Glutamatergic neuron (in vitro differentiated cells): ENCODE results near the gene AP2B1. TPM values are rescaled to one million over a fixed set of nuclear protein-coding genes. Genes with fewer than 3 reads are reported as not detected.

Experiments used
- DNase-seq: peaks from one replicate; pipeline ENCODE4 v3.0.0; 2022
- H3K27ac Mint-ChIP-seq: one replicate; pipeline ENCODE4 v1.8.0; 2020; ENCODE audit warnings: mild to moderate bottlenecking, mixed read lengths, inconsistent platforms; ENCODE audit not compliant: unreplicated experiment
- H3K27me3 Mint-ChIP-seq: one replicate; pipeline ENCODE4 v1.8.0; 2020; ENCODE audit warnings: mild to moderate bottlenecking, moderate library complexity, mixed read lengths, inconsistent platforms; ENCODE audit not compliant: unreplicated experiment
- H3K36me3 Mint-ChIP-seq: one replicate; pipeline ENCODE4 v1.8.0; 2020; ENCODE audit warnings: mild to moderate bottlenecking, mixed read lengths, inconsistent platforms; ENCODE audit not compliant: unreplicated experiment
- H3K4me1 Mint-ChIP-seq: one replicate; pipeline ENCODE4 v1.8.0; 2020; ENCODE audit warnings: mild to moderate bottlenecking, low read depth, mixed read lengths, inconsistent platforms; ENCODE audit not compliant: unreplicated experiment
- H3K4me3 Mint-ChIP-seq: one replicate; pipeline ENCODE4 v1.8.0; 2020; ENCODE audit warnings: mild to moderate bottlenecking, mixed read lengths, inconsistent platforms; ENCODE audit not compliant: unreplicated experiment
- H3K9me3 Mint-ChIP-seq: one replicate; pipeline ENCODE4 v1.8.0; 2020; ENCODE audit warnings: mild to moderate bottlenecking, moderate library complexity, mixed read lengths, inconsistent platforms; ENCODE audit not compliant: unreplicated experiment
- total RNA-seq: library from RNA; stranded (reverse); fragmentation: NEBNext Ultra II Directional; extraction: Animal tissue kit (Norgen Biotek cat#: 25700); gene quantifications from one replicate; pipeline ENCODE4 v1.2.1, GENCODE V29; 2021; ENCODE audit not compliant: unreplicated experiment
- TF ChIP-seq, protein P1 (sequence below): fragments of 200-600 bp; sonication (generic); IDR thresholded peaks from one replicate; pipeline ENCODE4 v1.5.0; 2021; ENCODE audit not compliant: partially characterized antibody, unreplicated experiment

The AP2B1 gene
- total RNA-seq, 1 donor from 2014 or later, result 316 TPM

DNA sequence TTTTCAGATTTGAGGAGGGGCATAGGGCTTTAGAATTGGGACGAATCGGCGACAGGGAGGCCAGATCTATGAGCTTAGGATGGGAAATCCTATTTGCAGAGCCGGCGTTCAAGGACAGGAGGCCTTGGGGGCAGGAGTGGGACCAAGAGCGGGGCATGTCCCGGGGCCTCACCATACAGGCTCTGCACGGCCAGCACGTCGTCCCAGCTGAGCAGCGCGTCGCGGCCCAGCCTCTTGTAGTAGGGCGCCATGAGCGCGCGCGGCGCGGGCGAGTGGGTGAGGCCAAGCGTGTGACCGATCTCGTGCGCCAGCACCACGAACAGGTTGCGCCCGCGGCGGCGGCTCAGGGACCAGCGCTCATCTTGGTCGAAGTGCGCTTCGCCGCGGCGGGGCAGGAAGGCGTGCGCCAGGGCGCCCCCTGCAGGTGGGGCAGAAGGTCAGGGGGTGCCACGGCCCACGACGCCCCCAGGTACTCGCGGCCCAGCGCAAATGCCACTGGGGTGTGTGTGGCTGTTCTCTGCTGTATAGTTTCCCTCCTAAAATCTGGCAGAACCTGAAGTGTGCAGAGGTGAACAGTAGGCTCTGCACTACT lies 182.9 kb downstream of the AP2B1 start:
- TF ChIP-seq, protein P1, sequence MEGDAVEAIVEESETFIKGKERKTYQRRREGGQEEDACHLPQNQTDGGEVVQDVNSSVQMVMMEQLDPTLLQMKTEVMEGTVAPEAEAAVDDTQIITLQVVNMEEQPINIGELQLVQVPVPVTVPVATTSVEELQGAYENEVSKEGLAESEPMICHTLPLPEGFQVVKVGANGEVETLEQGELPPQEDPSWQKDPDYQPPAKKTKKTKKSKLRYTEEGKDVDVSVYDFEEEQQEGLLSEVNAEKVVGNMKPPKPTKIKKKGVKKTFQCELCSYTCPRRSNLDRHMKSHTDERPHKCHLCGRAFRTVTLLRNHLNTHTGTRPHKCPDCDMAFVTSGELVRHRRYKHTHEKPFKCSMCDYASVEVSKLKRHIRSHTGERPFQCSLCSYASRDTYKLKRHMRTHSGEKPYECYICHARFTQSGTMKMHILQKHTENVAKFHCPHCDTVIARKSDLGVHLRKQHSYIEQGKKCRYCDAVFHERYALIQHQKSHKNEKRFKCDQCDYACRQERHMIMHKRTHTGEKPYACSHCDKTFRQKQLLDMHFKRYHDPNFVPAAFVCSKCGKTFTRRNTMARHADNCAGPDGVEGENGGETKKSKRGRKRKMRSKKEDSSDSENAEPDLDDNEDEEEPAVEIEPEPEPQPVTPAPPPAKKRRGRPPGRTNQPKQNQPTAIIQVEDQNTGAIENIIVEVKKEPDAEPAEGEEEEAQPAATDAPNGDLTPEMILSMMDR, result peak; percentile 46
- Mint-ChIP-seq H3K4me3 (no peak overlapping the region), H3K36me3 (no peaks in the 10 kb centered on the region), H3K27me3 (peaks cover 3% of the 10 kb centered on the region), H3K9me3 (peaks cover 2% of the 10 kb centered on the region), H3K27ac (no peak overlapping the region), H3K4me1 (peaks cover 14% of the 10 kb centered on the region)
- DNase-seq, result no peak

DNA sequence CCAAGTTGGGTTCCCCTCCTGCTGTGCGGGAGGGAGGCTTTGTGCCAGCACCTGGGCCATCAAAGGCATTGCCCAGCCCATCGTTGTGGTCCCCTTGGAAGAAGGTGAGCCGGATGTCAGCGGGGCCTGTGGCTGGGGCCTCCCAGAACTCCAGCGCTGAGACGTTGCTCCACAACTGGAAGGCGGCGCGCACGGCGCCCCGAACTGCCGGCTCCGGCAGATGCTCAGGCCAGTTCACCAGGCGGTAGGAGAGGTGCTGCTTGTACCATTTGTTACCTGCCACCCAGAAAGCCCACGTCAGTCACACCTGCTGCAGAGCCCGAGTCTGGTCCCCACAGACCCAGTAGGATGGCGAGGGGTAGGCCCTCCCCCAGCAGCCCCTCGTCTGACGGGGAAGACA lies 186.0 kb downstream of the AP2B1 start:
- Mint-ChIP-seq H3K27me3 (no peaks in the 10 kb centered on the region), H3K4me3 (no peak overlapping the region), H3K4me1 (peaks cover 14% of the 10 kb centered on the region), H3K27ac (no peak overlapping the region), H3K9me3 (peaks cover 1% of the 10 kb centered on the region), H3K36me3 (no peaks in the 10 kb centered on the region)
- TF ChIP-seq, protein P1, result no peak
- no peak for DNase-seq

DNA sequence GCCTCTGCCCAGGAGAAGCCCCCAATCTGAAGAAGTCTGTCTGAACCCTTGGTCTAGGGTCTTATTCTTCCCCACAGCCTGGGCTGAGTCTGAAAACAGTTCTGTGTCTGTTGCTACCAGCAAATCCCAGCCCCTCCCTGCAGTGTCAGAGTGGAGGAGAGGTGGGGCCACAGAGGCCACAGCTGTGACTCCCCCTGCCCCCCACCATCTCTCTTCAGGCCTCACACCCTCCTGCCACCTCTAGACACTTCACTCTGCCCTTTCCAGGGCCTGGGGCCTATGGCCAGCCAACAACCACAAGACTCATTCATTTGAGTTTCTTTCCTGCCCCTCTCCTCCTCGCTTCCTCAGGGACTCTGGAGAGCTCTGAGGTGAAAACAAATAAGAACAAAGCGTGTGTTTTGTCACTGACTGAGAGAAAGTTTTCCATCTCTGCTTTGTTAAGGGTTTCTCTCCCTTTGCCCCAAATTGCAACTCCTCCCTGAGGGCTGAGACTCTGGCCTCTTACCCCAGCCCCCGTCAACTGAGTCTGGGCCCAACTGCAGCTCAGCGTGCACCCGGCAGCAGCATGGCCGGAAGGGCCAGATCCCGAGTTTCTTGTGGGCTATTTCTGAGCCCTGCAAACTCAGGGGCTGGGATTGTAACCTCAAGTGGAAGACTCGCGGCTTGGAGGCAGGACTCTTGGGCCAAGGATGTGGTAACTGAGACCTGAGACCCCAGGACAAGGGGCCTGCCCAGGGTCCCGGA lies 186.7 kb downstream of the AP2B1 start:
- Mint-ChIP-seq H3K9me3 (peaks cover 1% of the 10 kb centered on the region), H3K27ac (no peak overlapping the region), H3K4me1 (peaks cover 14% of the 10 kb centered on the region), H3K36me3 (no peaks in the 10 kb centered on the region), H3K27me3 (no peaks in the 10 kb centered on the region), H3K4me3 (no peak overlapping the region)
- no peak for DNase-seq
- TF ChIP-seq, protein P1, result no peak

DNA sequence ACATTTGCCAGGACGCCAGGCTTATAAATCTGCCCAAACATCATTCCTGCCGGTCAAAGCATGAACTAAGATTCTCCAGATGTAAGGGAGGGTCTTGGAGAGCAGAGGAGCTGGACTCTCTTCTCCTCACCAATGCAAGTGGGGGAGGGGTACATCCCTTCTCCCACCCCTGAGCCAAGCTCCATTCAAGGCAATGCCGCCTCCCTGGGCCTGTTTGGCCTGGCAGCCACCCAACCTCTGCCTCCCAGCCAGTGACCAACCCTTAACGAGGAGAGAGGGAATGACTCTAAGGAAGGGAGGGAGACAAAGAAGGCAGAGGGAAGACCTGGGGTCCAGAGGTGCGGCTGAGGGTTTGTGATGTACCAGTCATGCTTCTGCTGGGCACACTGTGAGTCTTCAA lies 187.4 kb downstream of the AP2B1 start:
- DNase-seq, result no peak
- Mint-ChIP-seq H3K9me3 (peaks cover 1% of the 10 kb centered on the region), H3K4me1 (peaks cover 14% of the 10 kb centered on the region), H3K27me3 (no peaks in the 10 kb centered on the region), H3K4me3 (no peak overlapping the region), H3K27ac (no peak overlapping the region), H3K36me3 (no peaks in the 10 kb centered on the region)
- TF ChIP-seq, protein P1, result no peak

DNA sequence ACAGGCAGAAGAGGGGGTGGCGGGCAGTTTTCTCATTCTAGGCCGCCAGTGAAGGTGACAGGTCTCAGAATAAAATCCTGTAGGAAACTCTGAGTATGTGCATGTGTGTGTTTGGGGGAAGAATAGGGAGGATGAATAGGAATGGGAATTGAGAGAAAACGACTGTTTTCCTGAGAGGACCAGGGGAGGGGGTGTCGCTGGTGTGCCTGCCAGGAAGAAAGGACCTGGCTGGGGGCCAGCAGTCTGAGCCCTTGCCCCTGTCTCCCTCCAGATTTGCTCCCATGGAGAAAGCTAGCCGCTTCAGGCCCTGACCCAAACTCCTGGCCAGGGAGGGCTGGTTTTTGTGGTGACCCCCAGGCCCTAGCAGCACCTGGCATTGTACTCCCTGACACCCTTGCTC lies 187.9 kb downstream of the AP2B1 start:
- no peaks in the 10 kb centered on the region for H3K36me3 Mint-ChIP-seq
- TF ChIP-seq, protein P1, result no peak
- H3K4me1 Mint-ChIP-seq, result peaks cover 14% of the 10 kb centered on the region
- no peaks in the 10 kb centered on the region for H3K27me3 Mint-ChIP-seq
- no peak overlapping the region for H3K4me3 Mint-ChIP-seq
- DNase-seq, result no peak
- no peak overlapping the region for H3K27ac Mint-ChIP-seq
- peaks cover 1% of the 10 kb centered on the region for H3K9me3 Mint-ChIP-seq
